A549 (cell line): ENCODE results near the gene UBE2E2.
"Not testable (repeated sequence)": the region's sequence is repeated elsewhere in the genome, so short reads cannot be mapped to it uniquely, and the experiment has no call there.

Source experiments
- BCL3 ChIP-seq: fragments of >200 bp; sonication (Bioruptor Twin); formaldehyde crosslinking; IDR thresholded peaks from 3 replicates; pipeline ENCODE4 v1.6.1; 2016
- BHLHE40 ChIP-seq: IDR thresholded peaks from 2 replicates; pipeline ENCODE4 v1.6.1; 2012; ENCODE audit warnings: low read depth, low read length, inconsistent platforms
- CEBPB ChIP-seq, 2 experiments: fragments of >200 bp in 1 of 2; sonication (Bioruptor Twin) in 1 of 2; formaldehyde crosslinking in 1 of 2; IDR thresholded peaks; 2 replicates each; pipeline ENCODE4 v1.6.1; 2012 to 2016
- CTCF ChIP-seq: fragments of >200 bp; sonication (Bioruptor Twin); formaldehyde crosslinking; IDR thresholded peaks from 3 replicates; pipeline ENCODE4 v1.5.1; 2016
- E2F6 ChIP-seq: IDR thresholded peaks from 2 replicates; pipeline ENCODE4 v1.6.1; 2012; ENCODE audit warnings: low read depth, borderline replicate concordance
- EHMT2 ChIP-seq: fragments of 200-600 bp; sonication (generic); IDR thresholded peaks from 2 replicates; pipeline ENCODE4 v1.6.1; 2016; ENCODE audit warnings: antibody characterized with exemption, low read depth, mild to moderate bottlenecking, moderate library complexity
- HDAC2 ChIP-seq: fragments of 200-600 bp; sonication (generic); IDR thresholded peaks from 2 replicates; pipeline ENCODE4 v1.6.1; 2016
- HMGXB4 ChIP-seq: fragments of 250-450 bp; sonication (Bioruptor Pico); IDR thresholded peaks from 2 replicates; pipeline ENCODE4 v1.5.0; 2021; ENCODE audit warnings: mild to moderate bottlenecking, moderate library complexity, borderline replicate concordance
- MAFK ChIP-seq: fragments of 450-650 bp; IDR thresholded peaks from 2 replicates; pipeline ENCODE4 v1.6.1; 2014; ENCODE audit not compliant: partially characterized antibody
- RAD21 ChIP-seq, 2 experiments: fragments of >200 bp in 1 of 2; sonication (Bioruptor Twin) in 1 of 2; formaldehyde crosslinking in 1 of 2; IDR thresholded peaks in 1 of 2; conservative IDR thresholded peaks in 1 of 2; 2 replicates in 1 of 2; 3 replicates in 1 of 2; pipeline ENCODE4 v1.6.1; 2012 to 2018; ENCODE audit warnings: inconsistent platforms in 1 of 2
- TP53 ChIP-seq: fragments of 250-450 bp; sonication (Bioruptor Pico); IDR thresholded peaks from 2 replicates; pipeline ENCODE4 v1.5.0; 2021; ENCODE audit warnings: mild to moderate bottlenecking, moderate library complexity
- ZFP36 ChIP-seq: fragments of 450-650 bp; IDR thresholded peaks from 2 replicates; pipeline ENCODE4 v1.6.1; 2014; ENCODE audit warnings: borderline replicate concordance; ENCODE audit not compliant: partially characterized antibody
- TF ChIP-seq, protein P1 (sequence below): IDR thresholded peaks from 2 replicates; pipeline ENCODE4 v1.6.1; 2012

DNA sequence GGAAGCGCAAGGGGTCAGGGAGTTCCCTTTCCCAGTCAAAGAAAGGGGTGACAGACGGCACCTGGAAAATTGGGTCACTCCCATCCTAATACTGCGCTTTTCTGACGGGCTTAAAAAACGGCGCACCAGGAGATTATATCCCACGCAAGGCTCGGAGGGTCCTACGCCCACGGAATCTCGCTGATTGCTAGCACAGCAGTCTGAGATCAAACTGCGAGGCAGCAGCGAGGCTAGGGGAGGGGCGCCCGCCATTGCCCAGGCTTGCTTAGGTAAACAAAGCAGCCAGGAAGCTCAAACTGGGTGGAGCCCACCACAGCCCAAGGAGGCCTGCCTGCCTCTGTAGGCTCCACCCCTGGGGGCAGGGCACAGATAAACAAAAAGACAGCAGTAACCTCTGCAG lies 146.3 kb downstream of the UBE2E2 start:
- not testable (repeated sequence) for TF ChIP-seq CTCF; BHLHE40; HMGXB4 (CRISPR knock-in tag); HDAC2; BCL3; MAFK; RAD21 (conservative IDR thresholded peaks at IDR 0.05 in 1 of 2, IDR thresholded peaks at IDR 0.05 in 1 of 2); CEBPB (IDR thresholded peaks at IDR 0.05); E2F6; ZFP36; EHMT2; TP53
- TF ChIP-seq, protein P1, sequence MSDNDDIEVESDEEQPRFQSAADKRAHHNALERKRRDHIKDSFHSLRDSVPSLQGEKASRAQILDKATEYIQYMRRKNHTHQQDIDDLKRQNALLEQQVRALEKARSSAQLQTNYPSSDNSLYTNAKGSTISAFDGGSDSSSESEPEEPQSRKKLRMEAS, result not testable (repeated sequence)
